Measurements from ENCODE around the gene EPN2.

DNA sequence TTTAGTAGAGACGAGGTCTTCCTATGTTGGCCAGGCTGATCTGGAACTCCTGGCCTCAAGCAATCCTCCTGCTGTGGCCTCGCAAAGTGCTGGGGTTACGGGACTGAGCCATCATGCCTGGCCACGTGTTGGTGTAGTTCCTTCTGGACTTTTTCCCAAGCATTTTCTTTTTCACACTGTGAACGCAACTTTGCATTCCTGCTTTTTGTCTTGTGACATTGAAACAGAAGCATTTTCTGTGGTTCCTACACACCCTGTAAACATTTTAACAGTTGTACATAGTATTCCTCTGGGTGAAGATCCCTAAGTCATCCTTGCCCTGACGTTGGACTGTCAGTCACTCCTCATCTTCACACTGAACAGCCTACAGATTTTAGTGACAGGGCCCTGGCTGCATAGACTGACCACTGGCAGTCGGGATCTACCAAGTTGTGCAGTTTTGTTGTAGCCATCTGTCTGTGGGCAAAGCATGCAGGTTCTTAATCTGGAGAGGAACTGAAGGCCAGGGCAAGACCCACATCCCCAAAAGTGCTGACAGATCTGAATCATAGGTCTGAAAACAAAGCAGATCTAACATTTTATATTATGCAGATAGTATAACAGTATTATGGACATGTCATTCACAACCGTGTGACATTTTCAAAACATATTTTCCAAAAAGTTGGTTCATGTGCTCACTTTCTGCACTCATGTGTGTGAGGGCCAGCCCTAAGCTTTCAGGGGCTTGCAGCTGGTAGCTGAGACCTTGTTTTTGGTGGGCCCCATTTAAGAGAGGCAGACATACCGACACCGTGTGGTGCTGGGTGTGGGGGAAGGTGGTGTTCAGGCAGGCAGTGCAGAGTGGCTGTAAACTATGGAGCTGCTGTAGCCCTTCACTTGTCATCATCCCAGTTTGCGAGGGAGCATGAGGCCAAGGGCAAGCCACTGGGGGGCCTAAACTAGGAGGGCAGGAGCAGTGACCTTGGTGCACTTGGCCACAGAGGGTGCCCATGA, 59.9 kb downstream of the EPN2 start:
- no peak for TF ChIP-seq POLR2AphosphoS5 (IDR thresholded peaks at IDR 0.05; ENCODE audit: low read depth, low read length)
- no peak for TF ChIP-seq CEBPB (IDR thresholded peaks at IDR 0.05; ENCODE audit: low read depth)
- no peak for TF ChIP-seq POLR2A (IDR thresholded peaks at IDR 0.05; ENCODE audit: borderline replicate concordance, extremely low read depth, insufficient read depth, insufficient read length)
